SK-N-SH (cell line): ENCODE measurements around the gene TMCO4. TPM values are rescaled to one million over a fixed set of nuclear protein-coding genes. Genes with fewer than 3 reads are reported as not detected.

Experiments
- CTCF ChIA-PET: fragments of 300-600, 350-600 bp; formaldehyde crosslinking; extraction: SDS; loops from one replicate; lab custom pipeline; 2021; lab: Yijun Ruan, JAX
- POLR2A ChIA-PET: fragments of 350-600 bp; sonication (Branson Sonifier 250); formaldehyde crosslinking; extraction: SDS; loops from one replicate; lab custom pipeline; 2020; ENCODE audit warnings: antibody characterized with exemption, inconsistent platforms; lab: Yijun Ruan, JAX
- DNase-seq: peaks from one replicate; pipeline ENCODE4 v3.0.0; 2012
- H2AFZ ChIP-seq: fragments of 200-600 bp; sonication (generic); 2 replicates; pipeline ENCODE4 v1.8.1; 2016; ENCODE audit warnings: antibody characterized with exemption, mild to moderate bottlenecking, low read depth
- H3F3A ChIP-seq: fragments of 200-600 bp; sonication (generic); replicated peaks from 2 replicates; pipeline ENCODE3; 2016; ENCODE audit warnings: antibody characterized with exemption, mild to moderate bottlenecking; ENCODE audit not compliant: insufficient read depth
- H3K27ac ChIP-seq, 2 experiments: fragments of 200-500 bp in 1 of 2; fragments of 200-600 bp in 1 of 2; sonication (Bioruptor generic) in 1 of 2; sonication (generic), shearing (Covaris generic) in 1 of 2; 2 replicates each; pipeline versions ENCODE4 v1.5.1 to v1.6.1; 2014 to 2016; ENCODE audit warnings: low read depth in 2 of 2, inconsistent platforms in 1 of 2, low read length in 1 of 2, mild to moderate bottlenecking in 1 of 2, mixed read lengths in 1 of 2
- H3K27me3 ChIP-seq: fragments of 200-600 bp; sonication (generic), shearing (Covaris generic); 2 replicates; pipeline ENCODE4 v1.6.1; 2016; ENCODE audit warnings: mixed run types; ENCODE audit not compliant: insufficient read depth
- H3K36me3 ChIP-seq, 2 experiments: fragments of 200-500 bp in 1 of 2; fragments of 200-600 bp in 1 of 2; sonication (Bioruptor generic) in 1 of 2; sonication (generic) in 1 of 2; replicated peaks in 1 of 2; 2 replicates each; pipeline versions ENCODE3 to v1.5.1; 2014 to 2016; ENCODE audit warnings: low read length in 1 of 2, mild to moderate bottlenecking in 1 of 2; ENCODE audit not compliant: insufficient read depth in 2 of 2, control insufficient read depth in 1 of 2
- H3K4me1 ChIP-seq, 2 experiments: fragments of 200-500 bp in 1 of 2; fragments of 200-600 bp in 1 of 2; sonication (Bioruptor generic) in 1 of 2; sonication (generic), shearing (Covaris generic) in 1 of 2; 2 replicates each; pipeline versions ENCODE4 v1.5.1 to v1.6.1; 2014 to 2016; ENCODE audit warnings: low read depth in 1 of 2, low read length in 1 of 2, mixed run types in 1 of 2; ENCODE audit not compliant: insufficient read depth in 2 of 2, control insufficient read depth in 1 of 2
- H3K4me2 ChIP-seq: fragments of 200-600 bp; sonication (generic), shearing (Covaris generic); 2 replicates; pipeline ENCODE4 v1.6.1; 2017; ENCODE audit warnings: mixed run types
- H3K4me3 ChIP-seq, 2 experiments: fragments of 200-500 bp in 1 of 2; fragments of 200-600 bp in 1 of 2; sonication (Bioruptor generic) in 1 of 2; sonication (generic), shearing (Covaris generic) in 1 of 2; 2 replicates each; pipeline versions ENCODE4 v1.5.1 to v1.8.1; 2014 to 2016; ENCODE audit warnings: low read depth in 2 of 2, inconsistent platforms in 1 of 2, low read length in 1 of 2, mild to moderate bottlenecking in 1 of 2, mixed read lengths in 1 of 2, moderate library complexity in 1 of 2
- H3K79me2 ChIP-seq: fragments of 200-600 bp; sonication (generic); 2 replicates; pipeline ENCODE4 v1.8.1; 2017; ENCODE audit warnings: mild to moderate bottlenecking; ENCODE audit not compliant: insufficient read depth
- H3K9ac ChIP-seq: fragments of 200-600 bp; sonication (generic); 2 replicates; pipeline ENCODE4 v1.6.1; 2017; ENCODE audit warnings: mixed run types
- H3K9me2 ChIP-seq: fragments of 200-600 bp; sonication (generic); 2 replicates; pipeline ENCODE4 v1.6.1; 2017; ENCODE audit warnings: mixed run types
- H3K9me3 ChIP-seq: fragments of 200-600 bp; sonication (generic); 2 replicates; pipeline ENCODE4 v1.6.1; 2017; ENCODE audit warnings: mixed run types, mild to moderate bottlenecking, moderate library complexity
- H4K20me1 ChIP-seq: fragments of 200-600 bp; sonication (generic); 2 replicates; pipeline ENCODE4 v1.6.1; 2017; ENCODE audit warnings: mild to moderate bottlenecking, mixed run types; ENCODE audit not compliant: insufficient read depth
- FOSL2 ChIP-seq: IDR thresholded peaks from 2 replicates; pipeline ENCODE4 v1.4.0; 2012; ENCODE audit warnings: low read depth, mild to moderate bottlenecking, moderate library complexity, borderline replicate concordance
- FOXM1 ChIP-seq: IDR thresholded peaks from 2 replicates; pipeline ENCODE4 v1.4.0; 2012; ENCODE audit warnings: low read depth, mild to moderate bottlenecking
- IRF3 ChIP-seq: fragments of 150-350 bp; IDR thresholded peaks from 2 replicates; pipeline ENCODE4 v1.6.1; 2016; ENCODE audit warnings: mild to moderate bottlenecking, low read depth, low read length
- JUND ChIP-seq: IDR thresholded peaks from 2 replicates; pipeline ENCODE4 v1.4.0; 2012
- POLR2AphosphoS5 ChIP-seq: IDR thresholded peaks from 2 replicates; pipeline ENCODE4 v1.6.1; 2012; ENCODE audit warnings: low read depth, low read length
- RXRA ChIP-seq: IDR thresholded peaks from 2 replicates; pipeline ENCODE4 v1.4.0; 2012; ENCODE audit warnings: low read depth, mild to moderate bottlenecking, borderline replicate concordance
- WGBS: methylation state at CpG from one replicate; pipeline ENCODE4 v1.1.6; 2017; ENCODE audit warnings: low lambda C conversion rate; 5-methylcytosine and 5-hydroxymethylcytosine counted together
- polyA plus RNA-seq, 3 experiments: library from polyadenylated mRNA; depleted of rRNA; stranded (reverse); fragments of >200 nt; gene quantifications; 2 replicates each; pipeline ENCODE4 v1.2.3, GENCODE V29; 2012
- TF ChIP-seq, protein P1 (sequence below): fragments of 150-350 bp; IDR thresholded peaks from 2 replicates; pipeline ENCODE4 v1.6.1; 2017; ENCODE audit warnings: antibody characterized with exemption, low read length, low read depth, borderline replicate concordance
- TF ChIP-seq, protein P2 (sequence below): IDR thresholded peaks from 2 replicates; pipeline ENCODE4; 2012

Gene TMCO4
- polyA plus RNA-seq, 1 of the 3 experiments (the other 2 are of a cell fraction): 4.2 TPM

- H3K27ac ChIP-seq: peak overlapping the region in 1 of 2 experiments; percentile 97; a peak in 2 of 4 replicates
- CTCF ChIA-PET: interaction anchor here (1.2 kb wide), 1 partner anchor 493 kb away, joined by 4 read pairs; no protein-coding TSS in a partner anchor
- no peak overlapping the region; the same call in 1 of the 2 replicates for H3K9ac ChIP-seq
Observed at GRCh38 chr1:19734472-19734999, 65.2 kb downstream of the TMCO4 start.

DNA sequence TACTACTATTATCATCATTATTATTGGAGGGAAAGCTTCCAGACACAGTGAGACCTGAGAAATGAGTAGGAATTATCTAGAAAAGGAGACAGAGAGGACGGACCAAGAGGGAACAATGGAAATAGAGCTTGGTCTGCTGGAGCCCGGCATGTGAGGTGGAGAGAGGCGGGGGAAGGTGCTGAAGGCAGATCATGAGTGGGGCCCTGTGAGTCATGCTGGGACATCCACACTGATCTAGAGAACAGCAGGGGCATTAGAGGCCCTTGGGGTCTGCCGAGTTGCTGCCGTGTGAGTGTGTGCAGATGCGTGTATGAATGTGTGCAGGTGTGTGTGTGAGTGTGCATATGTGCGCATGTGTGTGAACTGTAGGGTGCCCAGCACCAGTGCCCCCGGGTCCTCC is 65.7 kb downstream of the TMCO4 start:
- no peak overlapping the region for H3K9ac ChIP-seq
- no peaks in the 10 kb centered on the region for H3K9me3 ChIP-seq
- TF ChIP-seq, protein P1, sequence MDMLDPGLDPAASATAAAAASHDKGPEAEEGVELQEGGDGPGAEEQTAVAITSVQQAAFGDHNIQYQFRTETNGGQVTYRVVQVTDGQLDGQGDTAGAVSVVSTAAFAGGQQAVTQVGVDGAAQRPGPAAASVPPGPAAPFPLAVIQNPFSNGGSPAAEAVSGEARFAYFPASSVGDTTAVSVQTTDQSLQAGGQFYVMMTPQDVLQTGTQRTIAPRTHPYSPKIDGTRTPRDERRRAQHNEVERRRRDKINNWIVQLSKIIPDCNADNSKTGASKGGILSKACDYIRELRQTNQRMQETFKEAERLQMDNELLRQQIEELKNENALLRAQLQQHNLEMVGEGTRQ: no peak
- TF ChIP-seq FOSL2: no peak
- TF ChIP-seq, protein P2, sequence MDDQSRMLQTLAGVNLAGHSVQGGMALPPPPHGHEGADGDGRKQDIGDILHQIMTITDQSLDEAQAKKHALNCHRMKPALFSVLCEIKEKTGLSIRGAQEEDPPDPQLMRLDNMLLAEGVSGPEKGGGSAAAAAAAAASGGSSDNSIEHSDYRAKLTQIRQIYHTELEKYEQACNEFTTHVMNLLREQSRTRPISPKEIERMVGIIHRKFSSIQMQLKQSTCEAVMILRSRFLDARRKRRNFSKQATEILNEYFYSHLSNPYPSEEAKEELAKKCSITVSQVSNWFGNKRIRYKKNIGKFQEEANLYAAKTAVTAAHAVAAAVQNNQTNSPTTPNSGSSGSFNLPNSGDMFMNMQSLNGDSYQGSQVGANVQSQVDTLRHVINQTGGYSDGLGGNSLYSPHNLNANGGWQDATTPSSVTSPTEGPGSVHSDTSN: no peak
- no peak for TF ChIP-seq RXRA
- TF ChIP-seq JUND: no peak
- H3K27ac ChIP-seq: no peak overlapping the region; a peak in 1 of 4 replicates
- ChIA-PET POLR2A (no interaction called here), CTCF (interaction anchor here (0.6 to 1.2 kb wide), 2 partner anchors 18 to 493 kb away, joined by 3 to 4 read pairs; no protein-coding TSS in a partner anchor)
- DNase-seq: no peak
- no peaks in the 10 kb centered on the region for H3K27me3 ChIP-seq
- H3F3A ChIP-seq: peaks cover 12% of the 10 kb centered on the region
- no peak overlapping the region for H3K4me3 ChIP-seq
- peaks cover 0 to 7% of the 10 kb centered on the region in 2 experiments for H3K36me3 ChIP-seq
- no peak overlapping the region for H2AFZ ChIP-seq
- H3K4me1 ChIP-seq: peaks cover 4 to 19% of the 10 kb centered on the region in 2 experiments; a peak in 3 of 4 replicates
- no peaks in the 10 kb centered on the region for H3K9me2 ChIP-seq
- WGBS: 89% methylated on average over 8 of the region's 8 CpGs
- H3K79me2 ChIP-seq: no peaks in the 10 kb centered on the region
- H3K4me2 ChIP-seq: peak overlapping the region; percentile 66; the same call in 1 of the 2 replicates
- no peaks in the 10 kb centered on the region for H4K20me1 ChIP-seq

More at GRCh38 chr1:19734472-19734999, 65.2 kb downstream of the TMCO4 start:
- Histone ChIP-seq H3K36me3 (peaks cover 0 to 7% of the 10 kb centered on the region in 2 experiments), H3K9me3 (no peaks in the 10 kb centered on the region), H2AFZ (no peak overlapping the region), H3K4me2 (peak overlapping the region; percentile 66; the same call in 1 of the 2 replicates), H3K27me3 (no peaks in the 10 kb centered on the region), H3K4me3 (no peak overlapping the region), H4K20me1 (no peaks in the 10 kb centered on the region), H3K4me1 (peaks cover 4 to 19% of the 10 kb centered on the region in 2 experiments; a peak in 3 of 4 replicates), H3F3A (peaks cover 12% of the 10 kb centered on the region), H3K9me2 (no peaks in the 10 kb centered on the region), H3K79me2 (no peaks in the 10 kb centered on the region)
- 80% methylated on average over 6 of the region's 8 CpGs for WGBS
- POLR2A ChIA-PET: no interaction called here
- DNase-seq: no peak
- TF ChIP-seq IRF3 (no peak), FOXM1 (no peak), POLR2AphosphoS5 (no peak)
